IPS-18c (cell line): ENCODE measurements around the gene PM20D1.
"Not testable (repeated sequence)": the region's sequence is repeated elsewhere in the genome, so short reads cannot be mapped to it uniquely, and the experiment has no call there.

Experiments used
- H3K4me3 ChIP-seq: 2 replicates; pipeline ENCODE4 v1.7.0; 2013; ENCODE audit warnings: low read depth, mild to moderate bottlenecking, low read length, moderate library complexity; ENCODE audit not compliant: insufficient read depth
- H3K9me3 ChIP-seq: one replicate; pipeline ENCODE4 v1.6.1; 2013; ENCODE audit warnings: mild to moderate bottlenecking, low read length, moderate library complexity; ENCODE audit not compliant: control insufficient read depth, insufficient read depth

PM20D1 gene

DNA sequence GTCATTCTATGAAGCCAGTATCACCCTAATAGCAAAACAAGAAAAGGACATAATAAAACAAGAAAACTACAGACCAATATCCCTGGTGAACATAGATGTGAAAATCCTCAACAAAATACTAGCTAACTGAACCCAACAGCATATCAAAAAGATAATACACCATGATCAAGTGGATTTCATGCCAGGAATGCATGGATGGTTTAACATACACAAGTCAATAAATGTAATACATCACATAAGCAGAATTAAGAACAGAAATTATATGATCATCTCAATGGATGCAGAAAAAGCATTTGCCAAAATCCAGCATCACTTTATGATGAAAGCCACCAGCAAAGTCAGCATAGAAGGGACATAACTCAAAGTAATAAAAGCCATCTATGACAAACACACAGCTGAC, 6.5 kb upstream of the PM20D1 start:
- H3K9me3 ChIP-seq, result no peaks in the 10 kb centered on the region
- no peak overlapping the region for H3K4me3 ChIP-seq

DNA sequence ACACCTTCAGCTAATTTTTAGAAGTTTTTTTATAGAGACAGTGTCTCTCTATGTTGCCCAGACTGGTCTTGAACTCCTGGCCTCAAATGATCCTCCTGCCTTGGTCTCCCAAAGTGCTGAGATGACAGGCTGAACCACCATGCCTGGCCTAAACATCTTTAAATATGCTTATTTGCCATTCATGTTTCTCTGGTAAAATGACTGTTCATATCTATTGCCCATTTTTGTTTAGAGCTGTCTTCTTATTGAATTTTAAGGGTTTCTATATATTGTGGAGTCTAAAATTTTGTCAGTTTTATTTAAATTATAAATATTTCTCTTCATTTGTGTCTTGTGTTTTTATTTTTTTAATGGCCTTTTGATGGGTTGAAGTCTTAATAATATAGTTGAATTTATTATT, 3.0 kb upstream of the PM20D1 start:
- no peaks in the 10 kb centered on the region for H3K9me3 ChIP-seq
- no peak overlapping the region for H3K4me3 ChIP-seq

DNA sequence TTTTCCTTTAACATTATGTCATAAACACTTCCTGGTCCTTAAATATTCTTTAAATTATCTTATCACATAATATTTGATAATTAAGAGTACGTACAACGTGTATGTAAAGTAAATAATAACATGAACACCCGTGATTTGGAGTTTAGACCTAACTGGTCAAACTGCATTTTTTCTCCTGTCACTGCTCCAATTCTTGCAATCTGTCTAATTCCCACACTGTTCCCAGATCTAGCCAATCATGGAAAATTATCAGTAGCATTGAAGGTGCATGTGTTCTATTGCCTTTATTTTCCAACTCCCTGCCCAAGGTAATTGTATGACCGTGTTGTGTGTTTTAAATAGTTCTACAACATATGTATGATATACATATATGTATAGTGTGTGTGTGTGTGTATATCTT, 2.1 kb upstream of the PM20D1 start:
- no peaks in the 10 kb centered on the region for H3K9me3 ChIP-seq
- H3K4me3 ChIP-seq, result no peak overlapping the region

DNA sequence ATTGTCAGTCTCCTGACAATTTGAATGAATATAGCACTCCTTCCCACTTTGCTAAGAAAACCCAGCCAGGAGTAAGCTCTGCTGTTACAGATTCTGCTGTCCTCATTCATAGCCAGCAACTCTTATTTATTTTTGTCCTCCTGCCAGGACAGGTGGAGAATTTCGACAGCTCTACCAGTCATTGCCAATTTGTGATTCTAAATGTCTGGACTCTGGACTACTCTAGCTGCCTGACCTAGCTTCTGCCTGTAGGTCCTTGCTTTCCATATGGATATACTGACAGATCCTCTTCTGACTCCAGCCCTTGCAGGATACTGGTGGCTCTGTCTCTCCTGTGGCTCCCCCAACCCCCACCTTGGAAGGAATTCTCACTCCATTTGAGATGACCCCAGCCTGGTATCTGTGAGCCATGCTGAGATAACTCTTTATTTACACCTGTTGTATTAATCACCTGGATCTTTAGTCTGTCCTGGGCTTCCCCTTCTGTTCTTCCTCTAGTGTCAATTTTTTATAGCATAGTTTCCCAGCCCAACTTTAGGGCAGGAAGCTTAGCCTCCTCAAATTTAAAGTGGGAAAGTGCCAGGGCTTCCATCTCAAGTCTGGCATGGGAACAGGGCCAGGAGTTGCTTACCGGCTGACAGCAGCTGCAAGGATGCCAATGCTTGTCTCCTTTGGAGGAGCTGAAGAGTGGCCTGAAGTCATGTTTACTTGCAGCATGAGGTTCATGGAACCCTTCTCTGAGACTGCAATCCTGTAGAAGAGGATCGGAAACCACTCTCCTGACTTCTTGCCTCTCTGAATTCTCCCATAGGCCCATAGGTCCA, 6.7 kb downstream of the PM20D1 start:
- H3K9me3 ChIP-seq, result peaks cover 2% of the 10 kb centered on the region
- no peak overlapping the region for H3K4me3 ChIP-seq

DNA sequence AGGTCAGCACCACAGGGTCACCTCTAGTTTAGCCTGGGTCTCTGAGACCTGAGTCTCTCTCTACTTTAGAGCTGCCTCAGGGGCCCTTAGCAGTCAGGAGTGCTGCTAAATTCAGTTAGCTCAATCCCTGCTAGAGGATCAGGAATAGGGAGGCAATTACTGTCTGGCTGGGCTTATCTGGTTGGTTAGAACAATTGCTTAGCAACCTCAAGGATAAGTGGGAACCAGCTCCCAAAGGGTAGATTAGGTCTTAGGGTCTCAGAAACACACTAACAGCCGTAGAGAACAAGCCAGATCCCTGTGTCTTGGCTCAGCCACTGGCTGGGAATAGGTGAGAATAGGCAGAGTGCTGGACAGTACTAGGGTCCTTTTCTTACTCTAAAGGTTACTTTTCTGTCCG, 7.7 kb downstream of the PM20D1 start:
- Histone ChIP-seq H3K9me3 (peaks cover 2% of the 10 kb centered on the region), H3K4me3 (no peak overlapping the region)

DNA sequence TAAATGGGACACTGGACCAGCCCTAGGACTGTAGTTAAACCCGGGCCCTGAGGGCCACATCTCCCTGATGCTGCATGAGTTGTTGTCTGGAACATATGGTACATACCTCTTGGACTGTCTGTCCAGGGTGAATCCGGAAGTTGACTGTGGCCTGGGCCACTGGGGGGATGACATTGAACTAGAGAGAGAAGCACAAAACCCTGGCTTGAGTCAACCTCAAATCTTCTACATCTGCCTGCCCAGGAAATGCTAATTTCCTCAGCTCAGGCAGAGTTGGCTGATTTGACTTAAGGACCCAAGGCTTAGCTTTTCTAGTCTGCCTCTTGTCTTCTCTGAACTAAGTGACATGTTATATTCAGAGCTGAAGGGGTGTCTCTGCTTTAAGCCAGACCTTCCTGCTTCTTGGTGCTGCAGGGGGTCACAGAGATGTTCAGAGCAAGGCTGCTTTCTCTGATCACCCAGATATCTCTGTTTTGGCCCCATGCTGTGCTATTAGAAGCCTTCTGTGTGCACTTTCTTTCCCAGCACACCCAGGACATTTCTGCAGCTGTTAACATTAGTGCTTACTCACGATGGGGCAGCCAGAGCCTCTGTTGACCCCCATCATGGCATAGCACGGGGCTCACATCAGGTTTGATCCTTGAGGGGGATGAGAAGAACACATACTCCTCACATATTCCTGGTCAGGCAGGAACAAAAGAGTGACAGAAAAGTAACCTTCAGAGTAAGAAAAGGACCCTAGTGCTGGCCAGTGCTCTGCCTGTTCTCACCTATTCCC, 9.6 kb downstream of the PM20D1 start:
- H3K4me3 ChIP-seq, result no peak overlapping the region
- peaks cover 2% of the 10 kb centered on the region for H3K9me3 ChIP-seq

DNA sequence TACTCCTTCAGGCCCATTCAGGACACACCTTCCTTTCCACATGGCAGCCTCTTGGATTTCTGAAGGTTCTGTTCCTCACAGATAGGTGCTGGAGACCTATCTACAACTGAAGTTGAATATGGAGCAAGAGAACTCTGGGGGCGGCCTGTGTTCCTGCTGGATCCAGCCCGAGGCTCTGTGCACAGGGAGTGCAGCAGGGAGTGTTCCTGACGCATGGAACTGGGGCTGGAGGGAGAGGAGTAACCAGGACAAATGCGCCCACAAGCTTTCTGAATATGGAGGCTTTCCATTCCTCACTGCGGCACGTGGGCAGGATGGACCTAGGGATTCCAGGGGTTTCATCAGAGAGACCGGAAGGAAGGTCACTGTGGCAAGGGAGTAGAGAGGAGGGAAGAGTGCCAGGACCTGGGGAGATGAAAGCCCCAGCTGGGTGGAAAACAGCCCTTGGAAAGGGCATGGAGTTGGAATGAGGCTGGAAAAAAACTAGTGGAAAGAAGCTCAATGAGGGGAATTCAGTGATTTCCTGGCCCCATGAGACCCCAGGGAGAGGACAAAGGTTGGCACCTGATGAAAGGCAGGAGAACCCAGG, 12.5 kb downstream of the PM20D1 start:
- peaks cover 2% of the 10 kb centered on the region for H3K9me3 ChIP-seq
- H3K4me3 ChIP-seq, result no peak overlapping the region

DNA sequence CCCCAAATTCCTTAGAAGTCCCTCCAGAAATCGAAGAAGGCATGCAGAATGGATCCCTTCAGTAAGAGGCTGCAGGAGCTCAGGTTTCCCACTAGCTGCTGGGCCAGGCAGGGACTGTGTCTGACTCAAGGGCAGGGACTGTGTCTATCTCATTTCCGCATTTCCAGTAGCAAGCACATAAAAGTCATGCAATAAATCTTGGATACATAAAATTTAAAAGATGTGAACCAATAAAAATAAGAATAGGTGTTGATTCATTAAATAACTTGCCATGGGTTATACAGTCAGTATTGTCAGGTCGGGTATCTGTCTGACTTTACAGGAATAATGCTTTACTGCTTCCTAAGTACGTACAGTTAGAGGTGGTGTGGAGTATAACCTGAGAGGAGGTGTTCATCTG, 15.2 kb downstream of the PM20D1 start:
- peaks cover 2% of the 10 kb centered on the region for H3K9me3 ChIP-seq
- no peak overlapping the region for H3K4me3 ChIP-seq

DNA sequence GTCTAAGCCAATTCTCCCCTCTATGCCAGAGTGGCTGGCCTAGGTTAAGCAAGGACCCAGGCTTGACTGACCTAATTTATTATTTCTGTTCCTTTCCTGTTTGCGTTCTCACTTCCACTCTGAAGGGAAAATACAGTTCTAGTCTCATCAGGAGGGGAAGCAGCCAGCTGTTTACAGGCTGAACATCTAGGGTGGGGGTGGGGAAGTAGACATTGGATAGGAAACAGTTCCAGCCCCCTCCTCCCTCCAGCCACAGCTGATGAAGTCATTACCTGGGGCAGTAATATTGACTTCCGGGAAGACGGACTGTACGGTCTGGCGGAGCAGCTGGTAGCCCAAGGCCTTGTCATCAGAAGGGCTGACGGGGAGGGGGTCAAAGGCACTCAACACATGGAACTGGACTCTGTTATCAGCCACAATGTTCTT, 17.6 kb downstream of the PM20D1 start:
- Histone ChIP-seq H3K9me3 (peaks cover 5% of the 10 kb centered on the region), H3K4me3 (no peak overlapping the region)

DNA sequence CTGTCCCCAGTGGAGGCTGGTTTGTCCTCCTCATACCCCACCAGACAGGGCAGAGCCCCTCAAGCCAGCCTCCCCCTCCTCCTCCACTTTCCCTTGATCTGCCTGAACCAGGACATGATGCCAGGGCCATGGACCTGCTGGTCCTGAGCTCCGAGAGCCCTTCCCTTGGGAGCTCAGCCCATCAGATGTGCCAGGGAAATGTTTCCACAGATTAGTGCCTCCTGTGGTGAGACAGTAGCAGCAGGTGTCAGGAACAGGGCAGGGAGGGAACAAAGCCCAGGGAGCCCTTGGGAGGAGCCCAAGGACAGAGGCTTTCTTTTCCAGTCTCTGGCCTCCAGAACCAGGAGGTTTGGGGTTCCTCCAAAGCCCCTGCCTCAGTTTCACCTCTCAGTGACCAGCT, 22.3 kb downstream of the PM20D1 start:
- H3K4me3 ChIP-seq, result no peak overlapping the region
- peaks cover 5% of the 10 kb centered on the region for H3K9me3 ChIP-seq

DNA sequence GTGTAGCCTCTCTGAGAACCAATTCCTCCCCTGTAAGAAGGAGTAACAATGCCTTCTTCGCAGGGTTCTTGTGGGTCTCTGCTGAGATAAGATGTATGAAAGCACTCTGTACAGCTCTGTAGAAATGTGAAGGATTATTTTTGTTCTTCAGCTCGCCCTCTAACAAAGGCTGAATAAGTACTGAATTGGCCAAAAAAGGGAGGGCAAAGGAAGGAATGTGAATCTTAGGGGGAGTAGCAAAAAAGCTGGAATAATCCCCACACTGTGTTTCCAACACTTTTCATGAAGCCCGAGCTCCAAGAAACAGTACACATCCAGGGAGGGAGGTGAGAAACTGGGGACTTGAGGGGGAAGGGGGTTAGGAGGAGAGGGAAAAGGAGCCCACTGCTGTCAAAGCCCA, 22.9 kb downstream of the PM20D1 start:
- H3K9me3 ChIP-seq, result peaks cover 5% of the 10 kb centered on the region
- H3K4me3 ChIP-seq, result no peak overlapping the region

DNA sequence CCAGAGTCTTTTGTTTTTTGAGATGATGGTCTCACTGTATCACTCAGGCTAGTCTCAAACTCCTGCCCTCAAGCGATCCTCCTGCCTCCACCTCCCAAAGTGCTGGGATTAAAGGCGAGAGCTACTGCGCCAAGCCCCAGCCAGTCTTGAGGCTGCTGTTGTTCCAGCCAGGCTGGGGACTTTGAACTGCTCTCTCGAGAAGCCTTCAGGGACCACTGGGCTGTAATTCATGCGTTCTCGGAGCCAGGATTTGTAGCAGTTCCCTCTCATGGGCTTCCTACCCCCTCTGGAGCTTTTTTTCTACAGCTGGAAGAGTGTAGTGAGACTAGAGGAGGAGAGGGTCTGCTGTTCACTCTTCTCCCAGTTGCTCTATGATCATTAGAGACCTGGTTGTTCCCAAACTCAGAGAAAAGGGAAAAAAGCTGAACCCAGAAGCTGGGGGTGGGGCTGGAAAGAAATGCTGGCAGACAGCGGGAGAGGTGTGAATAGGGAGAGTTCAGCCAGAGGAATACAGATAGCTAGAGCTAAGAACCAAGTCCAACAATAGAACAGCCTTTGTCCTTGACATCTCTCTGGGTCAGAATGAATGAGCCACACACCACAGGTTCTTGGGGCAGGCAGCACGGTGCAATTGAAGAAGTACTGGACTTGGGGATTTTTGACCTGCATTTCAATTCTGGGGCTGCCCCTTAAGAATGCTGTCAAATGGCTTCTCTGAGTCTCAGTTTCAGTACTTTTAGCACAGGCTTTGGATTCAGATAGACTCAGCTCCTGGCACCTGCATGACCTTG, 23.7 kb downstream of the PM20D1 start:
- H3K4me3 ChIP-seq, result no peak overlapping the region
- peaks cover 3% of the 10 kb centered on the region for H3K9me3 ChIP-seq

DNA sequence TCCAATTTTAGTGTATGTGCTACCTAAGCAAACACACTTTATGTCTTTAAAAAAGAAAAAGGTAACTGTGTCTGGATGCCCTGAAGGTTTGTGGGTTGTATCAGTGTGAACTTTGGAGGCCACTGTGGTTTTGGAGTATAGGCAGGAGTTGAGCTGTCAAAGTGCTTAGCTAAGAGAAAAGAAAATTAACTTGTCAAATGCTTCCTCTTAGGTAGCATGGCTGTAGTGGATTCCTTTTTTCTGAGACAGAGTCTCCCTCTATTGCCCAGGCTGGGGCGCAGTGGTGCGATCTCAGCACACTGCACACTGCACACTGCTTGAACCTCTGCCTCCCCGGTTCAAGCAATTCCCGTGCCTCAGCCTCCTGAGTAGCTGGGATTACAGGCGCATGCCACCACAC, 25.8 kb downstream of the PM20D1 start:
- Histone ChIP-seq H3K9me3 (peaks cover 3% of the 10 kb centered on the region), H3K4me3 (no peak overlapping the region)

DNA sequence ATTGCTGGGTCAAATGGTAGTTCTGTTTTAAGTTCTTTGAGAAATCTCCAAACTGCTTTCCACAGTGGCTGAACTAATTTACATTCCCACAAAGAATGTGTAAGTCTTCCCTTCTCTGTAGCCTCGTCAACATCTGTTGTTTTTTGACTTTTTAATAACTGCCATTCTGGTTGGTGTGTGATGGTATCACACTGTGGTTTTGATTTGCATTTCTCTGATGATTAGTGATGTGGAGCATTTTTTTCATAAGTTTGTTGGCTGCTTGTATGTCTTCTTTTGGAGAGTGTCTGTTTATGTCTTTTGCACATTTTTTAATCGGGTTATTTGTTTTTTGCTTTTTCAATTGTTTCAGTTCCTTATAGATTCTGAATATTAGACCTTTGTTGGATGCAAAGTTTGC, 26.7 kb downstream of the PM20D1 start:
- H3K4me3 ChIP-seq, H3K9me3 ChIP-seq: not testable (repeated sequence)

DNA sequence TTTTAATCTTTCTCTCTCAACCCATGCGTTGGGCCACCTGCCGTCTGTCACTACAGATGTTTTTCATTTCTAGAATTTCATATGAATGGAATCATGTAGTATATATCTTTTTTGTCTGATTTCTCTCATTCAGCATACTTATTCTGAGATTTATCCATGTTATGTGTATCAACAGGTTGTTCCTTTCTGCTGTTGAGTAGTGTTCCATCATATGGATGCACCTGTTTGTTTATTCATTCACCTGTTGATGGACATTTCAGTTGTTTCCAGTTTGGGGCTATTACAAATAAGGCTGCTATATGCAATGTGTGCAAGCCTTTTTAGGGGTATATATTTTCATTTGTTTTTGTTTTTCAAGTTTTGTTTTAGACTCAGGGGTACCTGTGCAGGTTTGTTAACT, 27.5 kb downstream of the PM20D1 start:
- H3K9me3 ChIP-seq, result no peaks in the 10 kb centered on the region
- no peak overlapping the region for H3K4me3 ChIP-seq

DNA sequence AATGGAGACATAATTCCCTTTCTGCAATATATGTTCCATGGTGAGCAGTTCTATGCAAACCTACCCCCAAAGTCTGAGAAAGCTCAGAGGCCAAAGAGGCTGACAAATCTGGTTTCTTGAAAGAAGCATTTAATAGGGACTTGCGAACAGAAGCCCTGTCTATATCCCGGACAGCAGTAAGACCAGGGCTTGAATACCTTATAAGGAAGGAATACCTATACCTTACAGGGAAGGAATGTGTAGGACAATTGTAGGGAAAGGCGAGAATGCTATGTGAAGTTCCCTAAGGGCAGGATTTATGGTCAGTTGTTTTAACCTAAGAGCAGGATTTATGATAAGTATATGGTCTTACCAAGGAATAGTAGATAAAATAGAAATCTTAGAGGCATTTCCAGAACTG, 31.9 kb downstream of the PM20D1 start:
- no peak overlapping the region for H3K4me3 ChIP-seq
- H3K9me3 ChIP-seq, result no peaks in the 10 kb centered on the region

DNA sequence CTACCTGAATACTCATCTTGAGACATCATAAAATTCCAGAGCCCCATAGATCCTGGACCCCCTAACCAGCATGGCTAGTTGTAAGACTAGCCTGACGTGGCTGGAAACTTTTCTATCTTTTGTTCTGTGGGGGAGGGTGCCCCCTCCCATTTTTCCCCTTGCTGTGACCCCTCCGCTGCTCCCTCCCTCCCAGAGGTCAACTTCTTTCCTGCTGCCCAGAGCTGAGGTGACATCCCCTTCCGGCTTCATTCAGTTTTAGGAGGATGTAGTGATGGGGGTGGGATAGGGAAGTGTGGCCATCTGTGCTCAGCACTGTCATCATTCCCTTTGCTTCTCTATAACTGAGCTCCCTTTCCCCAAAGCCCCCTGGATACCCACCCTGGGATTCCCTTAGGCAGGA, 32.6 kb downstream of the PM20D1 start:
- no peaks in the 10 kb centered on the region for H3K9me3 ChIP-seq
- H3K4me3 ChIP-seq, result no peak overlapping the region

DNA sequence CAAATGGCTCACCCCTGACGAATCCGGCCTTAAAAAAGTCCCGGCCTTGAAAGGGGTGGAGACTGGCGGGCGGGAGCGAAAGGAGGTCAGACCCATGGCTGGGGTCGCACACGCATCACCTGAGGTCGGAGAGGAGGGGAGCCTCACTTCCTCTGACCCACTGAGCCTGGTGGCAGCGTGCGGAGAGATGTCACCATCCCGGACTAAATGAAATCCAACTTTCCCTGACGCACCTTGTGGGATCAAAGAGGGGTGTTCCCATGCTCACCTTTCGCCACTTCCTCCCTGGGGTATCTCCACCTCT, 36.2 kb downstream of the PM20D1 start:
- H3K9me3 ChIP-seq, result no peaks in the 10 kb centered on the region
- peak overlapping the region; percentile 93 for H3K4me3 ChIP-seq
